ENCODE results near the gene PSMB4.
A peak's percentile ranks its signal among the peaks of the same experiment; 100 is the strongest.
"Not testable (repeated sequence)": the region's sequence is repeated elsewhere in the genome, so short reads cannot be mapped to it uniquely, and the experiment has no call there.

Gene PSMB4

DNA sequence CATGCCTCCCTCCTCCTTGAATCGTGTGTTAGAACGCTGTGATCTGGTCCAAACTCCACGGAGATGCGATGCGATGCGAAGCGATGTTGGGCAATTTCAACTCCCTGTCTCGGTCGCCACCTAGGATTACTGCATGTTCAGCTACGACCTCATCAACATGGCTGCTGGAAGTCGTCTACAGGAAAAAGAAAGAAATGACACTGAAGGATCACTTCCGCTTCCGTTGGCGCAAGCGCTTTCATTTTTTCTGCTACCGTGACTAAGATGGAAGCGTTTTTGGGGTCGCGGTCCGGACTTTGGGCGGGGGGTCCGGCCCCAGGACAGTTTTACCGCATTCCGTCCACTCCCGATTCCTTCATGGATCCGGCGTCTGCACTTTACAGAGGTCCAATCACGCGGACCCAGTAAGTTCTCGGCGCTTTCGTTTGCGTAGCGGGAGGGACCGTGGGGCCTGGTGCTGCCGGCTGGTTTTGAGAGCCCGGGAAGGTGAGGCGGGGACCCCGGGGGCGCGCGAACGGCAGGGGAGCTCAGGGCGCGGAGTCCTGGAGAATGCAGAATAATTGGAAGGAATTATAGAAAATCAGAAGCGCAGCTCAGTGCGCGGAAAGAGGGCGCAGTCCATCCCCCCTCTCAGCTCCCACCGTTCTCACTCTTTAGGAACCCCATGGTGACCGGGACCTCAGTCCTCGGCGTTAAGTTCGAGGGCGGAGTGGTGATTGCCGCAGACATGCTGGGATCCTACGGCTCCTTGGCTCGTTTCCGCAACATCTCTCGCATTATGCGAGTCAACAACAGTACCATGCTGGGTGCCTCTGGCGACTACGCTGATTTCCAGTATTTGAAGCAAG is at the start of gene PSMB4:
Gene PSMB4, plus strand, starts transcription at position 250 of the 848 bp plus-strand sequence. Its CDS starts 15 bp downstream, at position 265.
- DNase-seq: peak; percentile 89

DNA sequence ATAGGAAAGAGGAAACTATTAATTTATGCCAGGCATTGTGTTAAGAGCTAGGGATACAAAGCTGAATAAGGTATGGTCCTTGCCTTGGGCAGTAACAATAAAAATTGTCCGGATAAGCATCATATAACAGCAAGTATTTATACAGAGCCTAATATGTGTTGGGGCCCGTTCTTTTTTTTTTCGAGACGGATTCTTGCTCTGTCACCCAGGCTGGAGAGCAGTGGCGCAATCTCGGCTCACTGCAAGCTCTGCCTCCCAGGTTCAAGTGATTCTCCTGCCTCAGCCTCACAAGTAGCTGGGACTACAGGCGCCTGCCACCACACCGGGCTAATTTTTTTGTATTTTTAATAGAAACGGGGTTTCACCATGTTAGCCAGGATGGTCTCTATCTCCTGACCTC is 49.0 kb upstream of the PSMB4 start:
- not testable (repeated sequence) for DNase-seq

DNA sequence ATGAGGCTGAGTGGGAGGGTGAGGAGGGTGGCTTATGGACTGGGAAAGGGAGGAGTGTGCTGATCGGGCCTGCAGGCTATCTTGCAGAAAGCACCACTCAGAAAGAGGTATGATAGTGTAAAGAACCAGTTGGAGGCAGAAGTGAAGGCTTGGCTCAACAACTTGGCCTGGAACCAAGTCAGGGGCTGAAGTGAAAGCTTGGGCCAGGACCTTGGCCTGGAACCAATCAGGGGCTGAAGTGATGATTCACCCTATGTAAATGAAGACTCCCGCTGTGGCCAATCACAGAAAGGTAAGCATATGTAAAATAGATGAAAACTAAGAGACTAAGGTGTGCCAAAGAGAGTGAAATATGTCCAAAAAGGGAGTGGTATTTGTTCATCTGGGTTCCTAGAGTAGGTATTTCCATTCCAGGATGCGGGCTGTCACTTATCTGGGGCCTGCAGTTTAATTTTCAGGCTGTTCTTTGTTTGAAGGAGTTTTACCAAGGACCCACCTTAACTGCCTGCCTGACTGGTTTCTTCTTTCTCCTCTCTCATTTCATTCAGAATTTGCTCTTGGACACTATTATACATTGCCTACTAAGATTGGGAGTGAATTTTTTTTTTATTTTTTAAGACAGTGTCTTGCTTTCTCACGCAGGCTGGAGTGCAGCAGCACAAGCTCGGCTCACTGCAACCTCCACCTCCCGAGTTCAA is 47.2 kb upstream of the PSMB4 start:
- peak; percentile 91 for DNase-seq

DNA sequence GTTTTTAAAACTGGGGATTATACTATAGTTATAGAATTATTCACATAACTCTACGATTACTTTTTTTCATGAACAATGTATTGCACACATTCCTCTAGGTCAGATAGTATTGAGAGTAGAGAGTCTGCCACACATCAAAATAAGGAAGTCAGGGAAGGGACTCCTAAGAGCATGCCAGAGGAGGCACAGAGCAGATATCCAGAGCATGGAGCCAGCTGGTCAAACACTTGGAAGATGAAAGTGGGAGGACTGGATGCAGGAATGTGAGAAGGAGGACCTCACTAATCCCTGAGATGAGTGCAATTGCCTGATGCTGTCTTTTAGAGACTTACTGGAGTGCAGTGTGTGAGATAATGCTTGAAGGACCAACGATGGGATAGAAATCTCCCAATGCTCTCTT is 42.7 kb upstream of the PSMB4 start:
- DNase-seq: no peak

DNA sequence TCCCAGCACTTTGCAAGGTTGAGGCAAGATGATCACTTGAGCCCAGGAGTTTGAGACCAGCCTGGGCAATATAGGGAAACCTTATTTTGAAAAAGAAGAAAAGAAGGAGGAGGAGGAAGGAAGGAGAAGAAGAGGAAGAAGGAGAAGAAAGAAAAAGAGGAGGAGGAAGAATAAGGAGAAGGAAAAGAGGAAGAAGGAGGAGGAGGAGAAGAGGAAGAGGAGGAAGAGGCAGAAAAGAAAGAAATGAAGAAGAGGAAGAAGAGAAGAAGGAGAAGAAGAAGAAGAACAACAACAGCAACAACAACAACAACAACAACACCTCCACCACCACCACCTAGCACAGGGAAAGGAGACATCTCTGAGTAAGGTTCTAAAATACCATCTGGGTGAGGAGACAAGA is 37.5 kb upstream of the PSMB4 start:
- DNase-seq: no peak

DNA sequence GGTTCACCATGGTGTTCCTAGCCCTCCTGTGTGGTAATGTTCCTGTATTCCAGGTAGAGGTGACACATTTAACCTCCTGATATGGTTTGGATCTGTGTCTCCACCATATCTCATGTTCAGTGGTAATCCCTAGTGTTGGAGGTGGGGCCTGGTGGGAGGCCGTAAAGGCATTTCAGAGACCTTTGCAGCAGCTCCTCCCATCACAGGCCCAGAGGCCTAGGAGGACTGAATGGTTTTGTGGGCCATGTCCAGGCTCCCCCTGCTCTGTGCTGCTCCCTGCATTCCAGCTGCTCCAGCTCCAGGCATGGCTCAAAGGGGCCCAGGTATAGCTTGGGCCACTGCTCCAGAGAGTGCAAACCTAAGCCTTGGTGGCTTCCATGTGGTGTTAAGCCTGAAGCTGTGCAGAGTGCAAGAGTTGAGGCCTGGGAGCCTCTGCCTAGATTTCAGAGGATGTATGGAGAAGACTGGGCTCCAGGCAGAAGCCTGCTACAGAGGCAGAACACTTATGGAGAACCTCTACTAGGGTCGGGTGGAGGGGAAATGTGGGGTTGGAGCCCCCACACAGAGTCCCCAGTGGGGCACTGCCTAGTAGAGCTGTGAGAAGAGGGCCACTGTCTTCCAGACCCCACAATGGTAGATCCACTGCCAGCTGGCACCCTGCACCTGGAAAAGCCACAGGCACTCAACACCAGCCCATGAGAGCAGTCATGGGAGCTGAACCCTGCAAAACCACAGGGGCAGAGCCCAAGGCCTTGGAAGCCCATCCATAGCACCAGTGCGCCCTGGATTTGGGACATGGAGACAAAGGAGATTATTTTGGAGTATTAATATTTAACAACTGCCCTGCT is 36.8 kb upstream of the PSMB4 start:
- no peak for DNase-seq

DNA sequence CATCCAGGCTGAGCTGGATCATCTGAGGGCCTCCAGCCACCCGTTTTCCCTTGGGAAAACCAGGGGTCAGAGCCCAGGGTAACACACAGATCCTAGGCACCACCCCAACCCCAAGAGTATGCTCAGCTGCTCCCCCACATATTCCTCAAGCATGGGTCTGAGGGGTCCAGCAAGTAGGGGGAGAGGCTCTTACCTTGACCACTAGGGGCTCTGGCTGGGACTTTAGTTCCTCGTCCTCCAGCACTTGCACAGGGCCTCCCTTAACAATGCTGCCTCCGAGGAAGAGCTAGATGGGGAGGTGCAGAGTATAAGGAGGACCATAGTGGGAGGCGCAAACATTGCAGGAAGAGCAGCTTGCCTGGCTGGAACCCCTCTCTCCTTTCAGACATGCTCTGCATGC is 34.4 kb upstream of the PSMB4 start:
- no peak for DNase-seq

DNA sequence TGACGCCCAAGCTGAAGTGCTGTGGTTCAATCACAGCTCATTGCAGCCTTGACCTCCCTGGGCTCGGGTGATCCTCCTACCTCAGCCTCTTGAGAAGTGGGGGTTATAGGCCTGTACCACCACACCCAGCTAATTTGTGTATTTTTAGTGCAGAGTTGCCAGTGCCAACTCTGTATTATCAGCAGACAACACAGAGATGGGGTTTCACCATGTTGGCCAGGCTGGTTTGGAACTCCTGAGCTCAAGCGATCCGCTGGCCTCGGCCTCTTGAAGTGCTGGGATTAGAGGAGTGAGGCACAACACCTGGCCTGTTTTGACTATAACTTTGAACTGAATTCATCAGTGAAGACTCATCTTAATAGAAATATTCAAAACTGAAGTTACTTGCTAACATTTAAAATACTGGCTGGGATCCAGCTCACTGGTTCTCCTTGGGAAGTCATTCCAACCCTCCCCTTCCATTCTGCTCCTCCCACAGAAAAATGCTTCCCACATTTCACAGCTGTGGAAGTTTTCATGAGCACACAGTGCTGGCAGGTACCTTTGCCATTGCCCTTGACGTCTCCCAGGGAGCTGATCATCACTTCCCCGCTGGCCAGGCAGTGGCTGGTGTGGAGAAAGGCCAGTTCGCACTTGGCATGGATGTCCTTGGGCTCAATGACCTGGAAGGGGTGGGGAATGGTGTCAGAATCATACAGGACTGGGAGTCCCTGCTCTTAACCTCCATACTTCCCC is 31.5 kb upstream of the PSMB4 start:
- DNase-seq: no peak

DNA sequence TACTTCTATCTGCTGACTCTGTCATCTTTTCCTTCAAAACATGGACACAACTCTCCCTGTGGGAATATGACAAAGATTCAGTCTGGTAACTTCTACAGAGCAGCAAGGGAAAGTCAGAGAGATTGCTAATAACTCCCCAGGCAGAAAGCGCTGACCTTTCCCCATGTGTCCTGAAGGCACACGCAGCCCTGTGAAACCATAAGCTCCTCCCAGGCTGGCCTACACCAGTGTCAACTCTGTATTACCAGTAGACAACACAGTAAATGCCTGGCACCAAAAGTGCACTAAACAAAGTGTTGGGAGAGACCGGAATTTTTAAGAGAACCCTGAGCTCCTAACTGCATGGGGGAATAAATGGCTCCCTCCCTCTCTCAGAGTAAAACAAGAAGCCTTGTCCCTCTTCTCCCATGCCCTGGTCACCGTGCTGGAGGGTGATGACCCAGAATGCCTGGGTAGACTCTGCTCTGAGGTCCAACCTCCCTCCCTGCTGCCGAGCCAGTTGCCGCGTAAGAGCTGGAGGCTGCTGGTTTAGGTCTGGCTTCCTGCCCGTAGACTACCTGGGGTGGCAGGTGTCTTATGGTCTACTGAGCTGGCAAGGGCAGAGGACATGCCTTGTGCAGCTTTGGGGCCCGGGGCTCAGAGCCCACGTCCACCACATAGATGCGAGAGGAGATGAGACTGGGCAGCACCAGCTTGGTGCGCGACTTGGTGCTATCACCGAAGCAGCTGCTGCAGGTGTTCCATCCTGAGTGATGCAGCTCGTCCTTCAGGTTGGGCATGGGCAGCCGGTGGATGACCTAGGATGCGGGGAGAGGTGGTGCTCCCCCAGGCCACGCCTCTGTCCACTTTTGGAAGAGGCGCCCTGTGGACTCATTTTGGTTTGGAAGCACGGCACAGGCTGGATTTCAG is 30.7 kb upstream of the PSMB4 start:
- no peak for DNase-seq

DNA sequence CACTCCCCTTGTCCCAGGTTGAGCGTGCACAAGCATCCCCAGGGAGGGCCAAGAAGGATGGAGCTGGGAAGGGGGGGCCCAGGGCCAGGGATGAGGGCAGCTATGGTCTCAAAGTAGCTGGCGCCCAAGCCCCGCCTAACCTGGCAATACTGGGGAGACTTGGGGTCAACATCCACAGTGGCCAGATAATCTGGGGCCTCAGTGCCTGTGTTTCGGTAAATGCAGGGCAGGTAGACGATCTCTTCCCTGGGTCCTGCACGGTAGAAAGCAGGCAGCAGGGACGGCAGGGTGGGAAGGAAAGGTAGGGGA is 30.1 kb upstream of the PSMB4 start:
- no peak for DNase-seq

DNA sequence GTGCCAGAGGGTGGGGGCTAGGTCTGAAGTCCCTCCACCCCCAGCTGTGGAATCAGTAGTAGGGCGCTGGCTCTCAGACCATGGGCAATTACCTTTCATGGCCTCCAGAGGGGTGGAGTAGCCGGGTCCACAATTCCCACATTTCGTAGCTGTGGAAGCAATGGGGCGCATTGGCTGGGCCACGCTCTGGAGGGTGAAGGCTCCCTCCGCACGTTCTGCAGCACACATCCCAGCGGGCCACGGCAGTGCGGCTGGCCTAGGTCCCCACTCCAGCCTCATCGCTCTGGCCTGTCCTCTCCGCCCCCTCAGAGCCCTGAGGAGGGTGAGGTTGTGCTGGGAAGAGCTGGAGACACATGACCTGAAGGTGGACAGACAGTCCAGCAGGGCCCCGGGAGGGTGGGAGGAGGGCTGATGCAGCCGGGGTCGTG is 29.7 kb upstream of the PSMB4 start:
- DNase-seq: no peak

DNA sequence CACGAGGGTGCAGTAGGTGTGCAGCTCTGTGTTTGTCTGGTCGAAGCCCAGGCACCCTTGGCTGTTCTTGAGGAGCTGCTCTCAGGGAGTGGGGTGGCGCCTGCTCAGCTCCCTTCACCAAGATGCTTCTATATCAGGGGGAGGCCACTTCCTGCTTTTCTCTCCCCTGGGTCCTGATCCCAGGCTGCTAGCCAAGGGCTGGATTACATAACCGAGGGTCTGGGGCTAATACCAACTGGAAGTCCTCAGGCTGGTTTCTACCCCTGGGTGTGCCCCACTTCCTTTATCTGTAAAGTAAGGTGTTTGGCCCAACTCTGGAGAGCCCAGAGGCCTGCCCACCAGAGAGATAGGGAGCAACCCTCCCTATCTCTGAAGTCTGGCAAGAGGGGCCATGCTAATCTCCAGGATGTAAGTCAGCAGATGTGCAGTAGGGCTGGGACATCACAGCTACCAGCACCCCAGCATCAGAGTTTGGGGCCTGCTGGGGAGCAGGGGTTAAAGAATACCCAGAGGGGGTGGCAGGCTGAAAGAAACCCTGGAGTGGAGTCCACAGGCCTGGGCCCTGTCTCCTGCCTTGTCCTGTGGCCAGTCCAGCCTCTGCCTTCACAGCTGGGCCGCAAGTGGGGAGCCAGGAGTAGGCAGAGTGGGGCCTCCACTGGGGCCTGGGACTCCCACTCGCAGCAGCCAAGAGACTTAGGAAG is 29.0 kb upstream of the PSMB4 start:
- peak; percentile 62 for DNase-seq

DNA sequence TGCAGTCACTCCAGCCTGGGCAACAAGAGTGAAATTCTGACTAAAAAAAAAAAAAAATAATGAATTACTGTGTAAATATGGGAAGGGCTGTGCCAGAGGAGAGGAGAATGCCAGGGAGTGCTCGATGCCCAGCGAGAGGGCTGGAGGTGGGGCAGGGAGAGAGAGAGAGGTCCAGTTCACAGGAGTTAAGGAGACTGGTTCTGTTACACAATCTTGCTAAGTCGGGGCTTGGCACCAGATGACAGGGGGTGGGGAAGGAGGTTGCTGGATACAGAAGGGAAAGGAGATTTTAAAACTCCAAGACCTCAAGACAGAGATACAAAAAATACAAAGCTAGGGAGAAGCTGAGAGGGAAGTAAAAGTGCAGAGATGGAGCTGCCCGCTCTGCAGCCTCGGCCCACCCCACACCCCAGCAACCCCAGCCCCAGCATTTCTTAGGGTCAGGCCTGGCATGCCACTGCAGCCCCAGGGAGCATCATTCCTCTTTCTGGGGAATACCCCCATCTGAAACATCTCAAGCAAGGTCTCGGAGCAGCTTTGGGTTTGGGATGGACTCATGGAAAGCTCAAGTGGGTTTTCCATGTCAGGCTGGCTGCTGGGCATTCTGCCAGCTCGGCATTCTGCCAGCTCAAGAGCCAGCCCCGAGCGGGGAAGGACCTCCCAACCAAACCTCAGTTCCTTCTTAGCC is 27.9 kb upstream of the PSMB4 start:
- DNase-seq: peak; percentile 73

DNA sequence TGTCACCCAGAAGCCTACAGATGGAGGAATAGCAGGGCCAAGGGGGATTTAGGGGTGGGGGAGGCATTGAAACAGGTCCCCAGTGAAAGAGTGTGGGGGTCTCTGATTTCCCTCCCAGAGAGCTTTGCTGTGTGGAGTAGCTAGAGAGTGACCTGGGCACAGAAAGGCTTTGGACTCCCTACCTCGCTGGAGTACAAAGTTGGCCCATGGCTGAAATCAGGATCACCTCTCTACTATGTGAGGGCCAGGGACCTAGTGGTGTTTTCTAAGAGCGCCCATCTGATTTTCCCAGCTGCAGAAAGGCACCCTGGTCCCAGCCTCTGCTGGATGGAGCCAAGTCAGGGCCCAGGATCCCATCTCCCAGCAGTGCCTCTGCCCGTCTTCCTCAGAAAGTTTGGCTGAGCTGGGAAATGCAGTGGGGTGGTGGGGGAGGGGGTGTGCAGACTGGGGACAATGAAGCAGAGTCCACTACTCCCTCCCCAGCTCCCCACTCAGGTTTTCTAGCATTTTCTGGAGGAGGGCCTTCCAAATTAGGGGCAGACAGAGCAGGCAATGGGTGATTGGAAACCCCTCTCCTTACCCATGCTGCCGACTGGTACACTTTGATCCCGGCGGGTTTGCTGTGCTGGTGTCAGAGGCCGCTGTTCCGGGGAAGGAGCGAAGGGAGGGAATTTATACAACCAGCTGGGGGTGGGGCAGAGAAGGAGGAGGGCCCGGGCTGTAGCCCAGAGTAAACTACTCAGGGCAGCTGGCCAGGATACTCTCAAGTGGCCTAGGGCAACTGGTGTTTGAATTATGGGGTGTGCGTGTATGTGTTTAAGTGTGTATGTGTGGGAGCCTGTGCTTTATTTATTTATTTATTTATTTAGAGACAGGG is 27.1 kb upstream of the PSMB4 start, which contains the start of gene SELENBP1:
Gene SELENBP1, minus strand, starts transcription at position 648 of the 877 bp plus-strand sequence. Its CDS starts 64 bp downstream, at position 584.
- DNase-seq: peak; percentile 54

DNA sequence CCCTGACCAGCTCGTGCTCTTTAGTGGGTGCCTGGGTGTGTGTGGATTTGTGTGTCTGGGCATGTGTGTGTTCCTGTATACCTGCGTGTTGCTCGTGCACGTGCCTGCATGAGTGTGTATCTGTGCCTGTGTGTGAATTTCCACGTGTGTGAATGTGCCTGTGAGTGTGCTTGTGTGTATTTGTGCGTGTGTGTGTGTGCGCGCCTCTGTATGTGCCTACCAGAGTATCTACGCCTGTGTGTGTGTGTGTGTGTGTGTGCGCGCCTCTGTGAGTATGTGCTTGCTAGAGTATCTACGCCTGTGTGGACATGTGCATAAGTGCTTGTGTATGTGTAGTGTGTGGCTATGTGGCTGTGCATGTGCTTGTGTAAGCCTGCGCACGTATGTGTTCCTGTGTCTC is 26.2 kb upstream of the PSMB4 start:
- no peak for DNase-seq

DNA sequence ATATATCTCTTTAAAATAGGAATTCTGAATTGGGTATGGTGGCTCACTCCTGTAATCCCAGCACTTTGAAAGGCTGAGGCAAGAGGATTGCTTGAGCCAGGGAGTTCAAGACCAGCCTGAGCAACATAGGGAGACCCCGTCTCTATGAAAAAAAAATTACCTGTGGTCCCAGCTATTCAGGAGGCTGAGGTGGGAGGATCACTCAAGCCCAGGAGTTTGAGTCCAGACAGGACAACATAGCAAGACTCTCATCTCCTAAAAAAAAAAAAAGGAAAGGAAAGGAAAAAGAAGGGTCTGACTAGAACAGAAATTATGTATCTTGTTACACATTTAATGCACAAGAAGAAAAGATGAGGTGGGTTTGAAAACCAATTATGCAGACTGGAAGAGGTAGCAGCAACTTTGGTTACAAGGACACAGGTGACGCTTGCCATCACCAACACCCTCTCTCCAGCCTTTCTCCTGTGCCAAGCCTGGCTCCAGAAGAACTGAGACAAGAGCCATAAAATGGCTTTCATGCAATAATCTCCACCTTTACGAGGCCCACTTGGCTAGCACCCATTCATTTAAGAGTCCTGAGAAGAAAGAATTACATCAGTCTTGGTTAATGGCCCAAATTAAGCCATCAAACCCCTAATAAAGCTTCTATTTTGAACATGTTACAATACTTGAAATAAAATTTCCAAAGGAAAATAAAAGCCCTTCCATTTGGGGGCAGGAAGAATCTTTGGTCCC is 22.1 kb upstream of the PSMB4 start:
- no peak for DNase-seq

DNA sequence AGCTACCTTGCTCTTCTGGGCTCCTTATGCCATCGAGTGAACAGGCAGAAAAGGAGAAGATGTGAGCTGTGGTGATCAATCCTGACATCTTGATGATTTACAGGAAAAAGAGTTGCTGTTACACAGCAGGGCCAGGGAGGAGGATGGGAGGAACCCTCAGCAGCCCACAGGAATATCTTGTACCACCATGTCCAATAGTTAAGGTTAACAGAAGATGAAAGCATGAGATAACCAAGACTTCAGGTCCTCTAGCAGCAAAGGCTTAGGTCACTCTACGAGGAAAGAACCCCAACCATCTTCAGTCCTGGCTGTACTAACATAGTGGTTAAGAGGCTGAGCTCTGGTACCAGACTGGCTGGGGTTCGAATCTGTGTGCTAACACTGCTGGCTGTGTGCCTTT is 14.8 kb upstream of the PSMB4 start:
- no peak for DNase-seq

DNA sequence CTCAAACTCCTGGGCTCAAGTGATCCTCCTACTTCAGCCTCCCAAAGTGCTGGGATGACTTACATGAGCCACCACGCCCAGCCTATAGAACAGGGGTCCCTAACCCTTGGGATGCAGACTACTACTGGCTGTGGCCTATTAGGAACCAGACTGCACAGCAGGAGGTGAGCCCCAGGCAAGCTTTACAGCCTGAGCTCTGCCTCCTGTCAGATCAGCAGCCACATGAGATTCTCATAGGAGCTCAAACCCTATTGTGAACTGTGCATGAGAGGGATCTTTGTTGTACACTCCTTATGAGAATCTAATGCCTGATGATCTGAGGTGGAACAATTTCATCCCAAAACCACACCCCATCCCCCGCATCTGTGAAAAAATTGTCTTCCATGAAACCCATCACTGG is 13.4 kb upstream of the PSMB4 start:
- DNase-seq: no peak
